ENCODE results near the gene EFEMP1.

GRCh38 chr2:55932843-55933242, 9.3 kb upstream of the EFEMP1 start:
- TF ChIP-seq EP300 (IDR thresholded peaks at IDR 0.05) (no peak), CTCF (IDR thresholded peaks at IDR 0.05) (no peak)

Measured in upper lobe of left lung (tissue), 4 donors.